BJ (cell line): ENCODE measurements around the gene RTKN2. TPM values are rescaled to one million over a fixed set of nuclear protein-coding genes. Genes with fewer than 3 reads are reported as not detected.

Source experiments
- CTCF ChIA-PET: fragments of 350-600 bp; formaldehyde crosslinking; extraction: SDS; loops from one replicate; lab custom pipeline; 2021; ENCODE audit warnings: antibody characterized with exemption, inconsistent platforms; lab: Yijun Ruan, JAX
- POLR2A ChIA-PET: fragments of 300-600 bp; sonication (Branson Sonifier 250); formaldehyde crosslinking; extraction: SDS; loops from one replicate; lab custom pipeline; 2021; ENCODE audit warnings: antibody characterized with exemption; lab: Charles Lee
- DNase-seq: peaks from one replicate; pipeline ENCODE4 v3.0.0-alpha.2; 2011; ENCODE audit warnings: low read depth
- H3K27me3 ChIP-seq: 2 replicates; pipeline ENCODE4 v1.6.0; 2011; ENCODE audit warnings: low read length; ENCODE audit not compliant: control insufficient read depth, insufficient read depth
- H3K36me3 ChIP-seq: 2 replicates; pipeline ENCODE4 v1.5.1; 2011; ENCODE audit warnings: low read length; ENCODE audit not compliant: control insufficient read depth, insufficient read depth
- H3K4me3 ChIP-seq: 2 replicates; pipeline ENCODE4 v1.5.1; 2011; ENCODE audit warnings: low read depth, mild to moderate bottlenecking, control low read depth, low read length
- polyA plus RNA-seq: library from polyadenylated mRNA; depleted of rRNA; stranded (reverse); fragments of >200 nt; gene quantifications from 2 replicates; pipeline ENCODE4 v1.2.3, GENCODE V29; 2011
- TF ChIP-seq, protein P1 (sequence below): IDR thresholded peaks from 2 replicates; pipeline ENCODE4 v1.5.1; 2011; ENCODE audit warnings: low read depth, mild to moderate bottlenecking, control low read depth, inconsistent platforms, low read length, moderate library complexity; ENCODE audit not compliant: insufficient read depth

Gene RTKN2
- polyA plus RNA-seq, 1 experiment, result 1.5 TPM

DNA sequence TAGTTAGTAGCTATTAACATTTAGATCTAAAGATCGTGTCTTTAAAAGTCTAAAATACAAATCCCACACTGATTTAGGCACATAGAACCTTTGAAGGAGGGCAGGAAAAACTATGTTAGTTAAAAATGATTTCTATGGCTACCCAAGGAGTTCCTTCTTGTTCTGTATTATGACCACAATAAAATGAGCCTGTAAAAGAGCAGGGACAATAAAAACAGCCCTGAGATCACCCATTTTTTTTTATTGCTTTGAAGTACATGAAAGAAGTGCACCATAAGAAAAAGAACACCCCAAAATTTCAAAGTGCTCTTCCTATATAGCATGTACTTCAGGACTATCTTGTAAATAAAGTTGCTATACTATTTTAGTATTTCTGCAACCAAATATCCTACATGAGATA is 29.8 kb downstream of the RTKN2 start:
- POLR2A ChIA-PET, result no interaction called here
- no peaks in the 10 kb centered on the region for H3K27me3 ChIP-seq
- no peak for DNase-seq
- CTCF ChIA-PET, result no interaction called here
- TF ChIP-seq, protein P1, sequence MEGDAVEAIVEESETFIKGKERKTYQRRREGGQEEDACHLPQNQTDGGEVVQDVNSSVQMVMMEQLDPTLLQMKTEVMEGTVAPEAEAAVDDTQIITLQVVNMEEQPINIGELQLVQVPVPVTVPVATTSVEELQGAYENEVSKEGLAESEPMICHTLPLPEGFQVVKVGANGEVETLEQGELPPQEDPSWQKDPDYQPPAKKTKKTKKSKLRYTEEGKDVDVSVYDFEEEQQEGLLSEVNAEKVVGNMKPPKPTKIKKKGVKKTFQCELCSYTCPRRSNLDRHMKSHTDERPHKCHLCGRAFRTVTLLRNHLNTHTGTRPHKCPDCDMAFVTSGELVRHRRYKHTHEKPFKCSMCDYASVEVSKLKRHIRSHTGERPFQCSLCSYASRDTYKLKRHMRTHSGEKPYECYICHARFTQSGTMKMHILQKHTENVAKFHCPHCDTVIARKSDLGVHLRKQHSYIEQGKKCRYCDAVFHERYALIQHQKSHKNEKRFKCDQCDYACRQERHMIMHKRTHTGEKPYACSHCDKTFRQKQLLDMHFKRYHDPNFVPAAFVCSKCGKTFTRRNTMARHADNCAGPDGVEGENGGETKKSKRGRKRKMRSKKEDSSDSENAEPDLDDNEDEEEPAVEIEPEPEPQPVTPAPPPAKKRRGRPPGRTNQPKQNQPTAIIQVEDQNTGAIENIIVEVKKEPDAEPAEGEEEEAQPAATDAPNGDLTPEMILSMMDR, result no peak
- no peaks in the 10 kb centered on the region for H3K36me3 ChIP-seq
- no peak overlapping the region for H3K4me3 ChIP-seq

DNA sequence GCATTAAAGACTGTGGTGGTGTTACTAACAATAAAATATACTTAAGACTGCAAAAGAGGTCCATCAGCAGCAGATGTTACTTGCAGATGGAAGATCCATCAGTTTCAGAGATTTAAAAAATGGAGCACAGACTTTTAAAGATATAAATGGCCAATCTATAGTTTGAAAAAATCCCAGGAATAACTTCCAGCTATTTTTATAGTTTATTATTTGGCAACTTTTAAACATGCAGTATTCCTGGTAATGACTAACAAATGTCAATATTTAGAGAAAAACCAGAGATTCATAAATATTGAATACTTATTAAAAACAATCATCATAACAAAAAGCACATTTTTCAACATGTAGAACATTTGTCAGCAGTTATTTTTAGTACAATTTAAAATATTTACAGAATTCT is 30.7 kb downstream of the RTKN2 start:
- TF ChIP-seq, protein P1, result no peak
- ChIA-PET CTCF (no interaction called here), POLR2A (no interaction called here)
- no peaks in the 10 kb centered on the region for H3K27me3 ChIP-seq
- no peak for DNase-seq
- H3K4me3 ChIP-seq, result no peak overlapping the region
- no peaks in the 10 kb centered on the region for H3K36me3 ChIP-seq

DNA sequence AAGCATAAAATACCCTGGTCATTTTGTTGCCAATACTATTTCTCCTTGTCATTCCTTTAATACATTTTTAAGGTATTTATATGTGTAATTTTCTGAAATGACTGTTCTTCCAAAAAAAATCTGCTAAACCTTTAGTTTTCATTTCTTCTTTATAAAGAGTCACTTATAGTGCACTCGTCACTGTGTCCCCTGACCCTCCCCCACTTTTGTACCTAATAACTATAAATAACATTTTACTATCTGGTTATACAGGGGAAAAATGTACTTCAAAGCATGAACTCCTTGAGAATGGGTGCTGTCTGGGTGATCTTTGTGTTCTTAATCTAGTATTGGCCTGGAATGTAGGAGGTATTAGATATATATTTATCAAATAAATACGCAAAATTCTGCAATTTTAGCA is 31.1 kb downstream of the RTKN2 start:
- DNase-seq, result no peak
- CTCF ChIA-PET, result no interaction called here
- Histone ChIP-seq H3K36me3 (no peaks in the 10 kb centered on the region), H3K4me3 (no peak overlapping the region), H3K27me3 (no peaks in the 10 kb centered on the region)
- POLR2A ChIA-PET, result no interaction called here
- TF ChIP-seq, protein P1, result no peak

DNA sequence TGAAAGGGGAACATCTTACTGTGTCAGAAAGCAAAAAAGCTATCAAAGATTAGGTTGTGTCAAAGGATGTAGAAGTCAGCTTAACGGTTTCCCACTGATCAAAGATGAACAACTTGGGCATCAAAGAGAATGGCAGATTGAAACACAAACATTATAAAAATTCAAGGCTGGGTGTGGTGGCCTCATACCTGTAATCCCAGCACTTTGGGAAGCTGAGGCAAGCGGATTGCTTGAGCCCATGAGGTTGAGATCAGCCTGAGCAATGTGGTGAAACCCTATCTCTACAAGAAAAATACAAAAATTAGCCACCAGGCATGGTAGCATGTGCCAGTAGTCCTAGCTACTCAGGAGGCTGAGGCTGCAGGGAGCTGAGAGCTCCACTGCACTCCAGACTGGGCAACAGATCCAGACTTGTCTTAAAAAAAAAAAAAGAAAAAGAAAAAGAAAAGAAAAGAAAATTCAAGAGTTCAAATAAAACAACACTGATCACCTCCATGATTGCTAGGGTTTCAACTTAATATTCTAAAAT is 34.5 kb downstream of the RTKN2 start:
- ChIA-PET POLR2A (interaction anchor here (0.7 kb wide), 1 partner anchor 184 kb away, joined by 3 read pairs; no protein-coding TSS in a partner anchor), CTCF (interaction anchor here (0.8 to 1.5 kb wide), 2 partner anchors 11 to 331 kb away, joined by 3 to 5 read pairs; no protein-coding TSS in a partner anchor)
- no peak for DNase-seq
- no peaks in the 10 kb centered on the region for H3K36me3 ChIP-seq
- no peaks in the 10 kb centered on the region for H3K27me3 ChIP-seq
- H3K4me3 ChIP-seq, result no peak overlapping the region
- TF ChIP-seq, protein P1, result no peak

DNA sequence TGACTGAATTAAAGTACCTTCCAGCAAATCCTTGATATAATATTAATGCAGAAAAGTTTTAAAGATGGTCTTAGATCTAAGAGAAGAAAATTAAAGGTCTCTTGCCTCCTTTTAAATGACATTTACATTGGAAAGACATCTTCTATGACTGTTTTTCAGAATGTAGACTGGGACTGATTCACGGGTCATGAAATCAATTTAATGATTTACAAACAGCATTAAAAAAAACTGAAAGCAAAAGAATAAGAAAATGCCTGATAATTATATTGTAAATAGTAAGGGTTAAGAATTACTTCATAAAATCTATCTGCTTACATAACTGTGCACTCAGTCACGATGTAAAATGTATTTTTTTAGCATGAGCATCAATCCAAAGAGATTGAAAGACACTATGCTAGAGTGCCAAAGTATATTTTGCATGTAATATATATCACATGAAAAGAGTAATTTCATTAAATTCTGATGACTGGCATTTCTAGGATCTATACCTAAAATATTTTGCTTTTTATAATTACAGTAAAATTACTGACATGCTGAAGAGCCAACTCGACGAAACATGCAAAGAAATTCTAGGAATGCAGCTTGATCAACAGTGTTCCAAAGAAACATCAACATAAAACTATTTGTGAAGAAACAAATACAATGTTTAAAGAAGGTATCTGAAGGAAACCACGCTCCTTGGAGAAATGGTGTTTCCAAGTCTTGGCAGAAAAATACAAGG is 35.1 kb downstream of the RTKN2 start:
- H3K4me3 ChIP-seq, result no peak overlapping the region
- CTCF ChIA-PET, result no interaction called here
- H3K27me3 ChIP-seq, result no peaks in the 10 kb centered on the region
- POLR2A ChIA-PET, result interaction anchor here (0.7 kb wide), 1 partner anchor 184 kb away, joined by 3 read pairs; no protein-coding TSS in a partner anchor
- H3K36me3 ChIP-seq, result no peaks in the 10 kb centered on the region
- DNase-seq, result no peak
- TF ChIP-seq, protein P1, result no peak
